SK-N-SH (cell line): ENCODE data around the gene MROH2A. TPM values are rescaled to one million over a fixed set of nuclear protein-coding genes. Genes with fewer than 3 reads are reported as not detected.

Source experiments
- CTCF ChIA-PET: fragments of 300-600, 350-600 bp; formaldehyde crosslinking; extraction: SDS; loops from one replicate; lab custom pipeline; 2021; lab: Yijun Ruan, JAX
- POLR2A ChIA-PET: fragments of 350-600 bp; sonication (Branson Sonifier 250); formaldehyde crosslinking; extraction: SDS; loops from one replicate; lab custom pipeline; 2020; ENCODE audit warnings: antibody characterized with exemption, inconsistent platforms; lab: Yijun Ruan, JAX
- DNase-seq: peaks from one replicate; pipeline ENCODE4 v3.0.0; 2012
- H2AFZ ChIP-seq: fragments of 200-600 bp; sonication (generic); 2 replicates; pipeline ENCODE4 v1.8.1; 2016; ENCODE audit warnings: antibody characterized with exemption, mild to moderate bottlenecking, low read depth
- H3F3A ChIP-seq: fragments of 200-600 bp; sonication (generic); replicated peaks from 2 replicates; pipeline ENCODE3; 2016; ENCODE audit warnings: antibody characterized with exemption, mild to moderate bottlenecking; ENCODE audit not compliant: insufficient read depth
- H3K27ac ChIP-seq, 2 experiments: fragments of 200-500 bp in 1 of 2; fragments of 200-600 bp in 1 of 2; sonication (Bioruptor generic) in 1 of 2; sonication (generic), shearing (Covaris generic) in 1 of 2; 2 replicates each; pipeline versions ENCODE4 v1.5.1 to v1.6.1; 2014 to 2016; ENCODE audit warnings: low read depth in 2 of 2, inconsistent platforms in 1 of 2, low read length in 1 of 2, mild to moderate bottlenecking in 1 of 2, mixed read lengths in 1 of 2
- H3K27me3 ChIP-seq: fragments of 200-600 bp; sonication (generic), shearing (Covaris generic); 2 replicates; pipeline ENCODE4 v1.6.1; 2016; ENCODE audit warnings: mixed run types; ENCODE audit not compliant: insufficient read depth
- H3K36me3 ChIP-seq, 2 experiments: fragments of 200-500 bp in 1 of 2; fragments of 200-600 bp in 1 of 2; sonication (Bioruptor generic) in 1 of 2; sonication (generic) in 1 of 2; replicated peaks in 1 of 2; 2 replicates each; pipeline versions ENCODE3 to v1.5.1; 2014 to 2016; ENCODE audit warnings: low read length in 1 of 2, mild to moderate bottlenecking in 1 of 2; ENCODE audit not compliant: insufficient read depth in 2 of 2, control insufficient read depth in 1 of 2
- H3K4me1 ChIP-seq, 2 experiments: fragments of 200-500 bp in 1 of 2; fragments of 200-600 bp in 1 of 2; sonication (Bioruptor generic) in 1 of 2; sonication (generic), shearing (Covaris generic) in 1 of 2; 2 replicates each; pipeline versions ENCODE4 v1.5.1 to v1.6.1; 2014 to 2016; ENCODE audit warnings: low read depth in 1 of 2, low read length in 1 of 2, mixed run types in 1 of 2; ENCODE audit not compliant: insufficient read depth in 2 of 2, control insufficient read depth in 1 of 2
- H3K4me2 ChIP-seq: fragments of 200-600 bp; sonication (generic), shearing (Covaris generic); 2 replicates; pipeline ENCODE4 v1.6.1; 2017; ENCODE audit warnings: mixed run types
- H3K4me3 ChIP-seq, 2 experiments: fragments of 200-500 bp in 1 of 2; fragments of 200-600 bp in 1 of 2; sonication (Bioruptor generic) in 1 of 2; sonication (generic), shearing (Covaris generic) in 1 of 2; 2 replicates each; pipeline versions ENCODE4 v1.5.1 to v1.8.1; 2014 to 2016; ENCODE audit warnings: low read depth in 2 of 2, inconsistent platforms in 1 of 2, low read length in 1 of 2, mild to moderate bottlenecking in 1 of 2, mixed read lengths in 1 of 2, moderate library complexity in 1 of 2
- H3K79me2 ChIP-seq: fragments of 200-600 bp; sonication (generic); 2 replicates; pipeline ENCODE4 v1.8.1; 2017; ENCODE audit warnings: mild to moderate bottlenecking; ENCODE audit not compliant: insufficient read depth
- H3K9ac ChIP-seq: fragments of 200-600 bp; sonication (generic); 2 replicates; pipeline ENCODE4 v1.6.1; 2017; ENCODE audit warnings: mixed run types
- H3K9me2 ChIP-seq: fragments of 200-600 bp; sonication (generic); 2 replicates; pipeline ENCODE4 v1.6.1; 2017; ENCODE audit warnings: mixed run types
- H3K9me3 ChIP-seq: fragments of 200-600 bp; sonication (generic); 2 replicates; pipeline ENCODE4 v1.6.1; 2017; ENCODE audit warnings: mixed run types, mild to moderate bottlenecking, moderate library complexity
- H4K20me1 ChIP-seq: fragments of 200-600 bp; sonication (generic); 2 replicates; pipeline ENCODE4 v1.6.1; 2017; ENCODE audit warnings: mild to moderate bottlenecking, mixed run types; ENCODE audit not compliant: insufficient read depth
- CTCF ChIP-seq: fragments of 200-600 bp; sonication (generic); IDR thresholded peaks from 2 replicates; pipeline ENCODE4 v1.6.1; 2017; ENCODE audit warnings: antibody characterized with exemption, mild to moderate bottlenecking, moderate library complexity
- EP300 ChIP-seq, 2 experiments: IDR thresholded peaks; 2 replicates each; pipeline versions ENCODE4 v1.4.0 to v1.6.1; 2012; ENCODE audit warnings: borderline replicate concordance in 1 of 2, low read depth in 1 of 2, low read length in 1 of 2
- FOSL2 ChIP-seq: IDR thresholded peaks from 2 replicates; pipeline ENCODE4 v1.4.0; 2012; ENCODE audit warnings: low read depth, mild to moderate bottlenecking, moderate library complexity, borderline replicate concordance
- IRF3 ChIP-seq: fragments of 150-350 bp; IDR thresholded peaks from 2 replicates; pipeline ENCODE4 v1.6.1; 2016; ENCODE audit warnings: mild to moderate bottlenecking, low read depth, low read length
- JUND ChIP-seq: IDR thresholded peaks from 2 replicates; pipeline ENCODE4 v1.4.0; 2012
- MEF2A ChIP-seq: IDR thresholded peaks from 2 replicates; pipeline ENCODE4 v1.4.0; 2012; ENCODE audit warnings: low read depth, borderline replicate concordance
- RAD21 ChIP-seq: IDR thresholded peaks from 2 replicates; pipeline ENCODE4 v1.6.1; 2012; ENCODE audit warnings: mild to moderate bottlenecking, low read length
- REST ChIP-seq: IDR thresholded peaks from 2 replicates; pipeline ENCODE4 v1.6.1; 2012; ENCODE audit warnings: mild to moderate bottlenecking, low read depth, low read length, moderate library complexity
- SIN3A ChIP-seq: IDR thresholded peaks from 2 replicates; pipeline ENCODE4 v1.6.1; 2012; ENCODE audit warnings: low read depth, mild to moderate bottlenecking, low read length, moderate library complexity, borderline replicate concordance
- ZBTB33 ChIP-seq: IDR thresholded peaks from 2 replicates; pipeline ENCODE4 v1.4.0; 2012; ENCODE audit warnings: low read depth, borderline replicate concordance
- WGBS: methylation state at CpG from one replicate; pipeline ENCODE4 v1.1.6; 2017; ENCODE audit warnings: low lambda C conversion rate; 5-methylcytosine and 5-hydroxymethylcytosine counted together
- polyA plus RNA-seq, 3 experiments: library from polyadenylated mRNA; depleted of rRNA; stranded (reverse); fragments of >200 nt; gene quantifications; 2 replicates each; pipeline ENCODE4 v1.2.3, GENCODE V29; 2012

MROH2A gene
- polyA plus RNA-seq, 1 of the 3 experiments (the other 2 are of a cell fraction) = 0.02 TPM

- H3K36me3 ChIP-seq = no peaks in the 10 kb centered on the region
- ChIA-PET CTCF (no interaction called here), POLR2A (no interaction called here)
- H3K9me3 ChIP-seq = no peaks in the 10 kb centered on the region
- no peak overlapping the region for H2AFZ ChIP-seq
- no peak overlapping the region for H3K4me3 ChIP-seq
- H3K27ac ChIP-seq = no peak overlapping the region
- WGBS = 51% methylated on average over 5 of the region's 5 CpGs
- no peak overlapping the region for H3K9ac ChIP-seq
- DNase-seq = peak; percentile 32
- H3K9me2 ChIP-seq = no peaks in the 10 kb centered on the region
- no peaks in the 10 kb centered on the region for H3K79me2 ChIP-seq
- H3K27me3 ChIP-seq = no peaks in the 10 kb centered on the region; the same call in 1 of the 2 replicates
- H4K20me1 ChIP-seq = no peaks in the 10 kb centered on the region
- H3K4me1 ChIP-seq = no peaks in the 10 kb centered on the region
- H3F3A ChIP-seq = no peaks in the 10 kb centered on the region
- no peak overlapping the region for H3K4me2 ChIP-seq
- TF ChIP-seq RAD21 = peak; percentile 33
- no peak for TF ChIP-seq EP300 (IDR thresholded peaks at IDR 0.05; ENCODE audit: borderline replicate concordance in 1 of 2, low read depth in 1 of 2, low read length in 1 of 2)
- peak; percentile 29; the same call in 1 of the 2 replicates for TF ChIP-seq CTCF
- no peak for TF ChIP-seq FOSL2
- TF ChIP-seq REST = no peak
Measured at GRCh38 chr2:233772583-233772982, 5.5 kb upstream of the MROH2A start.

- DNase-seq = no peak
- TF ChIP-seq ZBTB33 = no peak
- TF ChIP-seq MEF2A = no peak
- no peak for TF ChIP-seq REST
- no peak for TF ChIP-seq JUND
- no peak for TF ChIP-seq SIN3A
- TF ChIP-seq CTCF = no peak
- no peak for TF ChIP-seq FOSL2
- TF ChIP-seq IRF3 = no peak
Measured at GRCh38 chr2:233773854-233774253, 4.3 kb upstream of the MROH2A start.

More at GRCh38 chr2:233773854-233774253, 4.3 kb upstream of the MROH2A start:
- CTCF ChIA-PET = no interaction called here
- Histone ChIP-seq H3K27ac (no peak overlapping the region), H3K27me3 (no peaks in the 10 kb centered on the region; the same call in 1 of the 2 replicates), H3K4me1 (no peaks in the 10 kb centered on the region), H3F3A (no peaks in the 10 kb centered on the region), H3K9me2 (no peaks in the 10 kb centered on the region), H4K20me1 (no peaks in the 10 kb centered on the region), H3K9me3 (no peaks in the 10 kb centered on the region), H3K79me2 (no peaks in the 10 kb centered on the region), H3K9ac (no peak overlapping the region), H3K36me3 (no peaks in the 10 kb centered on the region), H3K4me2 (no peak overlapping the region), H2AFZ (no peak overlapping the region), H3K4me3 (no peak overlapping the region)
- WGBS = 78% methylated on average over 5 of the region's 5 CpGs
- POLR2A ChIA-PET = no interaction called here
